HFF-Myc (cell line): ENCODE measurements around the gene S100A10.

Experiments used
- DNase-seq: peaks from one replicate; pipeline ENCODE4 v3.0.0-alpha.2; 2011; ENCODE audit warnings: low read depth; ENCODE audit errors: extremely low read depth
- H3K4me3 ChIP-seq: replicated peaks from 2 replicates; pipeline ENCODE4 v1.5.1; 2011; ENCODE audit warnings: low read depth, mild to moderate bottlenecking, control low read depth, low read length
- CTCF ChIP-seq: IDR thresholded peaks from 2 replicates; pipeline ENCODE4 v1.5.1; 2012; ENCODE audit warnings: mild to moderate bottlenecking, low read depth, low read length, control low read depth; ENCODE audit errors: missing control alignments

S100A10 gene

GRCh38 chr1:152024223-152024622, 30.6 kb upstream of the S100A10 start:
- no peak for TF ChIP-seq CTCF
- no peak for DNase-seq
- H3K4me3 ChIP-seq: no peak overlapping the region

GRCh38 chr1:152023221-152023620, 29.6 kb upstream of the S100A10 start:
- DNase-seq: no peak
- H3K4me3 ChIP-seq: no peak overlapping the region
- TF ChIP-seq CTCF: no peak

GRCh38 chr1:152022474-152022873, 28.8 kb upstream of the S100A10 start:
- no peak for DNase-seq
- TF ChIP-seq CTCF: no peak
- no peak overlapping the region for H3K4me3 ChIP-seq

- no peak for TF ChIP-seq CTCF
- H3K4me3 ChIP-seq: no peak overlapping the region
- DNase-seq: no peak
These were observed 27.9 kb upstream of the S100A10 start for GRCh38 chr1:152021569-152021968.

- TF ChIP-seq CTCF: no peak
- no peak overlapping the region for H3K4me3 ChIP-seq
- DNase-seq: no peak
These were observed 27.2 kb upstream of the S100A10 start for GRCh38 chr1:152020849-152021248.

- no peak for DNase-seq
- H3K4me3 ChIP-seq: no peak overlapping the region
- peak; percentile 48 for TF ChIP-seq CTCF
These were observed 24.9 kb upstream of the S100A10 start for GRCh38 chr1:152018537-152018936.

GRCh38 chr1:152015766-152016165, 22.1 kb upstream of the S100A10 start:
- H3K4me3 ChIP-seq: no peak overlapping the region
- no peak for DNase-seq
- TF ChIP-seq CTCF: no peak
